ENCODE results near the gene PTPRH.

PTPRH gene

DNA sequence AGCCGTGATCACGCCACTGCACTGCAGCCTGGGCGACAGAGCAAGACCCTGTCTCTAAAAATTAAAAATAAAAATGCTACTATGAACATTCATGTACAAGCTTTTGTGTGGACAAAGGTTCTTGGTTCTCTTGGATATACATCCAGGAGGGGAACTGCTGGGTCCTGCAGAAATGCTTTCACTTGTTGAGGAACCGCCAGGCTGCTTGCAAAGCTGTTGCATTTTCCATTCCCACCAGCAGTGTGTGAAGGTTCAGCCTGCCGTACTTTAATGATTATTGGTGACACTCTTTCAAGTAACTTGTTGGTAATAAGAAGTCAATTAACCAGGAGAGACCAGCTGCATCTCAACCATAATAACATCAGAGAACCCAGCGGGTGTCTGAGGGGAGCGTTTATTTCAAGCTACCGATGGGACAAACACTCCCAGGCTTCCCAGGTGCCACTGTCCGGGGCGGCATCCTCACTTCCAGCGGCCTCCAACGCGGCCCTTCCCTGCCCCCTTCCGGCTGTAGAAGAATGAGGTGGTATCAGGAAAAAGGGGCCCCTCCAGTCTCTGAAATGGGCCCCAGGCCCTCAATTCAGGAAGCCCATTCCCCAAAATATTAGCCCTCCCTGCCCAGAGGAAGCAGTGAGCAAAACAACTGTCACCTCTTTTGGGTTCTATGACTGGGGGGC lies 76.7 kb downstream of the PTPRH start:
- no peak for DNase-seq (ENCODE audit: low spot score)

DNA sequence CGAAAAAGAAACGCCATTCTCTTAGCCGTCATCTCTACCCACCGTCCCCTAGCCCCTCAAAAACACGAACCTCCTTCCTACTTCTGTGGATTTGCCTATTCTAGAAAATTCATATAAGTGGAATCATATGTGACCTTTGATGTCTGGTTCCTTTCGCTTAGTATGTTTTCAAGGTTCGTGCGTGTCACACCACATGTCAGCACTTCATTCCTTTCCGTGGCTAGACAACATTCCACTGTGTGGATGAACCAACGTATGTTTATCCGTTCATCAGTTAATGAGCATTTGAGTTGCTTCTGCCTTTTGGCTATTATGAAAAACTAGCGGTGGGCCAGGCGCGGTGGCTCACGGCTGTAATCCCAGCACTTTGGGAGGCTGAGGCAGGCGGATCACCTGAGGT lies 77.9 kb downstream of the PTPRH start:
- peak; percentile 47 for DNase-seq (ENCODE audit: low spot score)

All from AG20443 (cell line).